Hepatocyte (in vitro differentiated cells): ENCODE measurements around the gene NOL6. TPM values are rescaled to one million over a fixed set of nuclear protein-coding genes. Genes with fewer than 3 reads are reported as not detected.
A peak's percentile ranks its signal among the peaks of the same experiment; 100 is the strongest.
"Not testable (repeated sequence)": the region's sequence is repeated elsewhere in the genome, so short reads cannot be mapped to it uniquely, and the experiment has no call there.

ENCODE experiments used
- DNase-seq: peaks from one replicate; pipeline ENCODE4 v3.0.0-alpha.2; 2016; ENCODE audit warnings: low spot score
- H2AFZ ChIP-seq: fragments of 200-600 bp; sonication (generic); 2 replicates; pipeline ENCODE4 v1.6.0; 2016; ENCODE audit warnings: antibody characterized with exemption, mild to moderate bottlenecking
- H3K27ac ChIP-seq: fragments of 200-600 bp; sonication (generic); 2 replicates; pipeline ENCODE4 v1.5.1; 2016; ENCODE audit warnings: mild to moderate bottlenecking
- H3K27me3 ChIP-seq: fragments of 200-600 bp; sonication (generic); 2 replicates; pipeline ENCODE4 v1.6.1; 2016
- H3K36me3 ChIP-seq: fragments of 200-600 bp; sonication (generic); replicated peaks from 2 replicates; pipeline ENCODE4 v1.5.1; 2016; ENCODE audit warnings: low read depth; ENCODE audit not compliant: insufficient read depth
- H3K4me1 ChIP-seq: fragments of 200-600 bp; sonication (generic); 2 replicates; pipeline ENCODE4 v1.5.1; 2016; ENCODE audit warnings: mild to moderate bottlenecking, moderate library complexity; ENCODE audit not compliant: insufficient read depth
- H3K4me2 ChIP-seq: fragments of 200-600 bp; sonication (generic); 2 replicates; pipeline ENCODE4 v1.6.0; 2016
- H3K4me3 ChIP-seq: fragments of 200-600 bp; sonication (generic); 2 replicates; pipeline ENCODE4 v1.5.1; 2016; ENCODE audit warnings: mild to moderate bottlenecking
- H3K79me2 ChIP-seq: fragments of 200-600 bp; sonication (generic); 2 replicates; pipeline ENCODE4 v1.6.0; 2017; ENCODE audit warnings: mild to moderate bottlenecking
- H3K9me2 ChIP-seq: fragments of 200-600 bp; sonication (generic); replicated peaks from 2 replicates; pipeline ENCODE4 v1.6.0; 2017; ENCODE audit warnings: mild to moderate bottlenecking; ENCODE audit not compliant: insufficient read depth
- H3K9me3 ChIP-seq: fragments of 200-600 bp; sonication (generic); 2 replicates; pipeline ENCODE4 v1.5.1; 2016; ENCODE audit warnings: low read depth, mild to moderate bottlenecking
- H4K20me1 ChIP-seq: fragments of 200-600 bp; sonication (generic); 2 replicates; pipeline ENCODE4 v1.6.0; 2016; ENCODE audit warnings: mild to moderate bottlenecking; ENCODE audit not compliant: insufficient read depth, poor library complexity, severe bottlenecking
- EZH2 ChIP-seq: fragments of 200-600 bp; sonication (generic); IDR thresholded peaks from 2 replicates; pipeline ENCODE4 v1.6.1; 2016; ENCODE audit warnings: antibody characterized with exemption, mild to moderate bottlenecking, borderline replicate concordance
- EZH2phosphoT487 ChIP-seq: fragments of 200-600 bp; sonication (generic); IDR thresholded peaks from one replicate; pipeline ENCODE4 v1.6.1; 2018; ENCODE audit warnings: antibody characterized with exemption, mild to moderate bottlenecking, low read depth, moderate library complexity; ENCODE audit not compliant: unreplicated experiment, severe bottlenecking
- WGBS: methylation state at CpG from one replicate; pipeline ENCODE4 v1.1.6; 2016; ENCODE audit warnings: low lambda C conversion rate; ENCODE audit errors: missing lambda C conversion rate; 5-methylcytosine and 5-hydroxymethylcytosine counted together
- polyA plus RNA-seq: library from polyadenylated mRNA; unstranded; fragments of >200 nt; fragmentation: Nextera tagmentation; extraction: Ambion mirVana; gene quantifications from 2 replicates; pipeline ENCODE4 v1.2.1, GENCODE V29; 2016
- total RNA-seq: library from RNA; depleted of rRNA; stranded (reverse); fragments of >200 nt; gene quantifications from 2 replicates; pipeline ENCODE4 v1.2.3, GENCODE V29; 2014
- TF ChIP-seq, protein P1 (sequence below): fragments of 200-600 bp; sonication (generic); IDR thresholded peaks from 2 replicates; pipeline ENCODE4 v1.5.1; 2016; ENCODE audit warnings: antibody characterized with exemption, mild to moderate bottlenecking; ENCODE audit not compliant: poor library complexity

NOL6 gene, protein sequence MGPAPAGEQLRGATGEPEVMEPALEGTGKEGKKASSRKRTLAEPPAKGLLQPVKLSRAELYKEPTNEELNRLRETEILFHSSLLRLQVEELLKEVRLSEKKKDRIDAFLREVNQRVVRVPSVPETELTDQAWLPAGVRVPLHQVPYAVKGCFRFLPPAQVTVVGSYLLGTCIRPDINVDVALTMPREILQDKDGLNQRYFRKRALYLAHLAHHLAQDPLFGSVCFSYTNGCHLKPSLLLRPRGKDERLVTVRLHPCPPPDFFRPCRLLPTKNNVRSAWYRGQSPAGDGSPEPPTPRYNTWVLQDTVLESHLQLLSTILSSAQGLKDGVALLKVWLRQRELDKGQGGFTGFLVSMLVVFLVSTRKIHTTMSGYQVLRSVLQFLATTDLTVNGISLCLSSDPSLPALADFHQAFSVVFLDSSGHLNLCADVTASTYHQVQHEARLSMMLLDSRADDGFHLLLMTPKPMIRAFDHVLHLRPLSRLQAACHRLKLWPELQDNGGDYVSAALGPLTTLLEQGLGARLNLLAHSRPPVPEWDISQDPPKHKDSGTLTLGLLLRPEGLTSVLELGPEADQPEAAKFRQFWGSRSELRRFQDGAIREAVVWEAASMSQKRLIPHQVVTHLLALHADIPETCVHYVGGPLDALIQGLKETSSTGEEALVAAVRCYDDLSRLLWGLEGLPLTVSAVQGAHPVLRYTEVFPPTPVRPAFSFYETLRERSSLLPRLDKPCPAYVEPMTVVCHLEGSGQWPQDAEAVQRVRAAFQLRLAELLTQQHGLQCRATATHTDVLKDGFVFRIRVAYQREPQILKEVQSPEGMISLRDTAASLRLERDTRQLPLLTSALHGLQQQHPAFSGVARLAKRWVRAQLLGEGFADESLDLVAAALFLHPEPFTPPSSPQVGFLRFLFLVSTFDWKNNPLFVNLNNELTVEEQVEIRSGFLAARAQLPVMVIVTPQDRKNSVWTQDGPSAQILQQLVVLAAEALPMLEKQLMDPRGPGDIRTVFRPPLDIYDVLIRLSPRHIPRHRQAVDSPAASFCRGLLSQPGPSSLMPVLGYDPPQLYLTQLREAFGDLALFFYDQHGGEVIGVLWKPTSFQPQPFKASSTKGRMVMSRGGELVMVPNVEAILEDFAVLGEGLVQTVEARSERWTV
- total RNA-seq (19.3 and 21.9 TPM in 2 replicates), polyA plus RNA-seq (20.6 and 24.1 TPM in 2 replicates)

DNA sequence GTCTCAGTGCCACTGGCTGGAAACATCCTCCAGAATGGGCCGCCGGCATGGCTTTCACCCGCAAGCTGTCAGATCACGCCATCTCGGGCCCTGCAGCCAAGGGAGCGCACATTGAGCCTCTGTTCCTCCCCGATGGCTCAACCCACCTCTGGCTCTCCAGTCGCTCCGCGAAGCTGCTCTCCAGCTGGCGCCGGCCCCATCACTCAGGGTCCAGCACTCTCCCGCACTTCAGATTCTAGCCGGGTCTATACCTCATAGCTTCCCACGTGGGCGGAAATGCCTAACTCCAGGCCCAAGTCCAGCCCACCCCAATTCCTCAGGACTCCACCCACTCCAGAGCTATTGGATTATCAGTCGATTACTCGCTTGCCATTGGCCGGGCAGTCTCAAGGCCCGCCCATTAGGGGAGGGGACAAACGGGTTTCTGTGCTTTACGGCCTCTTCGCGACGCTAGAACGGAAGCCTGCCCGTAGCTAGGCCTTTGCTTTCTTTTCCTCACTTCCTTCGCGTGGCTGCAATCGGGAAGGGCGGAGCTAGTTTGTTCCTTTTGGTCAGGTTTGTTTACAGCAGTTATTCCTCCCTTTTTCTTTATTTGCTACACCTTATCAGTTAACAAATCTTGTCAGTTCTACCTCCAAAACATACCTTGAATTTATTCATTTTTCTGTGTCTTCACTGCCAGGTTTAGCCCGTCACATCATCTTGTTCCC is at the start of gene NOL6:
Gene NOL6 (minus strand): TSS at position 282 of the 710 bp plus-strand sequence. CDS start 82 bp downstream, at position 200.
- peak; percentile 99 for DNase-seq
- Histone ChIP-seq H3K4me3 (peak within 1 kb of the TSS; percentile 44), H3K27ac (peak within 1 kb of the TSS; percentile 51), H3K79me2 (peaks cover 20% of the 10 kb centered on the region), H2AFZ (peak within 1 kb of the TSS; percentile 53), H4K20me1 (no peaks in the 10 kb centered on the region), H3K36me3 (no peaks in the 10 kb centered on the region), H3K4me1 (peaks cover 8% of the 10 kb centered on the region), H3K27me3 (no peaks in the 10 kb centered on the region), H3K9me3 (no peaks in the 10 kb centered on the region), H3K4me2 (peak within 1 kb of the TSS; percentile 90), H3K9me2 (no peaks in the 10 kb centered on the region)
- WGBS, result 1% methylated on average over 32 of the region's 32 CpGs
- TF ChIP-seq EZH2phosphoT487 (no peak), EZH2 (no peak)
- TF ChIP-seq, protein P1, sequence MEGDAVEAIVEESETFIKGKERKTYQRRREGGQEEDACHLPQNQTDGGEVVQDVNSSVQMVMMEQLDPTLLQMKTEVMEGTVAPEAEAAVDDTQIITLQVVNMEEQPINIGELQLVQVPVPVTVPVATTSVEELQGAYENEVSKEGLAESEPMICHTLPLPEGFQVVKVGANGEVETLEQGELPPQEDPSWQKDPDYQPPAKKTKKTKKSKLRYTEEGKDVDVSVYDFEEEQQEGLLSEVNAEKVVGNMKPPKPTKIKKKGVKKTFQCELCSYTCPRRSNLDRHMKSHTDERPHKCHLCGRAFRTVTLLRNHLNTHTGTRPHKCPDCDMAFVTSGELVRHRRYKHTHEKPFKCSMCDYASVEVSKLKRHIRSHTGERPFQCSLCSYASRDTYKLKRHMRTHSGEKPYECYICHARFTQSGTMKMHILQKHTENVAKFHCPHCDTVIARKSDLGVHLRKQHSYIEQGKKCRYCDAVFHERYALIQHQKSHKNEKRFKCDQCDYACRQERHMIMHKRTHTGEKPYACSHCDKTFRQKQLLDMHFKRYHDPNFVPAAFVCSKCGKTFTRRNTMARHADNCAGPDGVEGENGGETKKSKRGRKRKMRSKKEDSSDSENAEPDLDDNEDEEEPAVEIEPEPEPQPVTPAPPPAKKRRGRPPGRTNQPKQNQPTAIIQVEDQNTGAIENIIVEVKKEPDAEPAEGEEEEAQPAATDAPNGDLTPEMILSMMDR, result no peak

DNA sequence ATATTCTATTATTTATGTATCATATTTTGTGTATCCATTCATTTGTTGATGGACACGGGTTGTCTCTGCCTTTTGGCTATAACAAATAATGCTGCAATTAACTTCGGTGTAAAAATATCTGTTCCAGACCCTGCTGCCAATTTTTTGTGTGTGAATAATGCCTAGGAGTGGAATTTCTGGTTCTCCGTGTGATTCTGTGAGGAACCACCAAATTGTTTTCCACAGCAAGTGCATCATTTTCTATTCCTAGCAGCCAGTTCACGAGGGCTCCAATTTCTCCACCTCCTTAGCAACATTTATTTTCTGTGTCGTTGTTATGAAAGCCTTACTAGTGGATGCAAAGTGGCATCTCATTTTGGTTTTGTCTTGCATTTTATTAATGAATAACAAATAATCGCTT is 48.1 kb upstream of the NOL6 start:
- not testable (repeated sequence) for H3K9me2 ChIP-seq, H3K36me3 ChIP-seq, H2AFZ ChIP-seq, H4K20me1 ChIP-seq, H3K4me2 ChIP-seq, H3K4me3 ChIP-seq, H3K79me2 ChIP-seq, H3K4me1 ChIP-seq, DNase-seq, H3K27ac ChIP-seq, H3K9me3 ChIP-seq
- H3K27me3 ChIP-seq, result peaks cover 24% of the 10 kb centered on the region
- WGBS, result 67% methylated on average over 6 of the region's 6 CpGs

DNA sequence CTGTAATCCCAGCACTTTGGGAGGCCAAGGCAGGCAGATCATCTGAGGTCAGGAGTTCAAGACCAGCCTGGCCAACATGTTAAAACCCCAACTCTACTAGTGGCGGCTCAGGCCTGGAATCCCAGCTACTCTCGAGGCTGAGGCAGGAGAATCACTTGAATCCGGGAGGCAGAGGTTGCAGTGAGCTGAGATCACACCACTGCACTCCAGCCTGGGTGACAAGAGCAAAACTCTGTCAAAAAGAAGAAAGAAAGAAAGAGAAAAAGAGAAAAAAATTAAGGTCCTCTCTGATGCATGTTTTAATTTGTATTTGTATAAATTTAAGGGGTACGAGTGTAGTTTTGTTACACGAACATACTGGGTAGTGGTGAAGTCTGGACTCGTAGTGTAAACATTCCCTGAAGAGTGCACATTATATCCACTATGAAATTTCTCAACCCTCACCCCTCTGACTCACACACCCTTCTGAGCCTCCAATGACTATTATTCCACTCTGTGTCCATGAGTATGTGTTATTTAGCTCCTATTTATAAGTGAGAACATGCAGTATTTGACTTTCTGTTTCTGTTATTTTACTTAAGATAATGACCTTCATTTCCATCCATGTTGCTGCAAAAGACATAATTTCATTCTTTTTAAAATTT is 44.3 kb upstream of the NOL6 start:
- not testable (repeated sequence) for H3K4me3 ChIP-seq, H3K9me2 ChIP-seq, H3K4me2 ChIP-seq, H3K27ac ChIP-seq, H3K4me1 ChIP-seq, H3K27me3 ChIP-seq, H3K79me2 ChIP-seq, H3K9me3 ChIP-seq, H3K36me3 ChIP-seq, H2AFZ ChIP-seq, H4K20me1 ChIP-seq
- DNase-seq, result peak; percentile 21
- WGBS, result 59% methylated on average over 6 of the region's 6 CpGs

DNA sequence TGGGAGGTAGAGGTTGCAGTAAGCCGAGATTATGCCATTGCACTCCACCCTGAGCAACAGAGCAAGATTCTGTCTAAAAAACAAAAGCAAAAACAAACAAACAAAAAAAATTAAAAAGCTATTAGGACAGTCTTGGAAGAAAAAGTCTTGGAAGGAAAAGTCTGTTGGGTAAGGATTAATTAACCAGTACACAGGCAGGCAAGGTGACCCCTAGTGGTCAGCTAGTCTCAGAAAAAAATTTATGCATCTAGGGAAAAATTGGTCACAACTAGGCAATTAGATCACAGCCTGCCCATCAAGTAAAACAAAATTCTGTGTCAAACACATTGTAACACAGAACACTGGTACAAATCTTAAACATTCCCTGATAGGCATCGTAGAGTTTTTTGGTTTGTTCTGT is 43.6 kb upstream of the NOL6 start:
- H2AFZ ChIP-seq, result no peak overlapping the region
- H3K27me3 ChIP-seq, result peaks cover 4% of the 10 kb centered on the region
- H3K27ac ChIP-seq, result no peak overlapping the region
- H3K36me3 ChIP-seq, result no peaks in the 10 kb centered on the region
- H3K79me2 ChIP-seq, result no peaks in the 10 kb centered on the region
- TF ChIP-seq, protein P1, result peak; percentile 54
- TF ChIP-seq EZH2phosphoT487, result no peak
- H3K9me2 ChIP-seq, result no peaks in the 10 kb centered on the region
- H3K4me3 ChIP-seq, result no peak overlapping the region
- DNase-seq, result peak; percentile 55
- no peaks in the 10 kb centered on the region for H4K20me1 ChIP-seq
- H3K9me3 ChIP-seq, result no peaks in the 10 kb centered on the region
- WGBS, result 96% methylated on average over 2 of the region's 2 CpGs
- H3K4me1 ChIP-seq, result no peaks in the 10 kb centered on the region
- H3K4me2 ChIP-seq, result no peak overlapping the region

DNA sequence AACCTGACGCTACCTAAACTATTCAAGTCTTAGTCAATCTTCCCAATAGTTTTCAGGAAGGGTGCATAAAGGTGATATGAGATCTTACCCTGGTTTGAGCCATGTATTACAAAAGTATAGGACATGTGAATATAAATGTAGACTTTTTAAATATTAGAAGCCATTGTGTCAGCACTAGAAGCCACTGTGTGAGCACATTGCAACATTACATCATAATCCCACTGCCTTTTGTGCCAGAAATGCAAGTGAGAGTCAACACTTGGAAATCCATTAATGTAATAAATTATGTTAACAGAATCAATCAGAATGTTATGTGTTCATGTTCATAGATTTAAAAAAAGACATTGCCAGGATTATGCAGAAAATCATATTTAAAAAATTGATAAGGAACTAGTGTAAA is 42.7 kb upstream of the NOL6 start:
- H3K9me2 ChIP-seq, H4K20me1 ChIP-seq, H2AFZ ChIP-seq, DNase-seq, H3K79me2 ChIP-seq, H3K27me3 ChIP-seq, H3K36me3 ChIP-seq, H3K4me2 ChIP-seq, H3K9me3 ChIP-seq, H3K4me3 ChIP-seq, H3K27ac ChIP-seq, H3K4me1 ChIP-seq: not testable (repeated sequence)
- 91% methylated on average over 1 of the region's 1 CpG for WGBS
